SK-N-SH (cell line): ENCODE data around the gene DEPDC1. TPM values are rescaled to one million over a fixed set of nuclear protein-coding genes. Genes with fewer than 3 reads are reported as not detected.

Source experiments
- CTCF ChIA-PET: fragments of 300-600, 350-600 bp; formaldehyde crosslinking; extraction: SDS; loops from one replicate; lab custom pipeline; 2021; lab: Yijun Ruan, JAX
- POLR2A ChIA-PET: fragments of 350-600 bp; sonication (Branson Sonifier 250); formaldehyde crosslinking; extraction: SDS; loops from one replicate; lab custom pipeline; 2020; ENCODE audit warnings: antibody characterized with exemption, inconsistent platforms; lab: Yijun Ruan, JAX
- DNase-seq: peaks from one replicate; pipeline ENCODE4 v3.0.0; 2012
- H2AFZ ChIP-seq: fragments of 200-600 bp; sonication (generic); 2 replicates; pipeline ENCODE4 v1.8.1; 2016; ENCODE audit warnings: antibody characterized with exemption, mild to moderate bottlenecking, low read depth
- H3F3A ChIP-seq: fragments of 200-600 bp; sonication (generic); replicated peaks from 2 replicates; pipeline ENCODE3; 2016; ENCODE audit warnings: antibody characterized with exemption, mild to moderate bottlenecking; ENCODE audit not compliant: insufficient read depth
- H3K27ac ChIP-seq, 2 experiments: fragments of 200-500 bp in 1 of 2; fragments of 200-600 bp in 1 of 2; sonication (Bioruptor generic) in 1 of 2; sonication (generic), shearing (Covaris generic) in 1 of 2; 2 replicates each; pipeline versions ENCODE4 v1.5.1 to v1.6.1; 2014 to 2016; ENCODE audit warnings: low read depth in 2 of 2, inconsistent platforms in 1 of 2, low read length in 1 of 2, mild to moderate bottlenecking in 1 of 2, mixed read lengths in 1 of 2
- H3K27me3 ChIP-seq: fragments of 200-600 bp; sonication (generic), shearing (Covaris generic); 2 replicates; pipeline ENCODE4 v1.6.1; 2016; ENCODE audit warnings: mixed run types; ENCODE audit not compliant: insufficient read depth
- H3K36me3 ChIP-seq, 2 experiments: fragments of 200-500 bp in 1 of 2; fragments of 200-600 bp in 1 of 2; sonication (Bioruptor generic) in 1 of 2; sonication (generic) in 1 of 2; replicated peaks in 1 of 2; 2 replicates each; pipeline versions ENCODE3 to v1.5.1; 2014 to 2016; ENCODE audit warnings: low read length in 1 of 2, mild to moderate bottlenecking in 1 of 2; ENCODE audit not compliant: insufficient read depth in 2 of 2, control insufficient read depth in 1 of 2
- H3K4me1 ChIP-seq, 2 experiments: fragments of 200-500 bp in 1 of 2; fragments of 200-600 bp in 1 of 2; sonication (Bioruptor generic) in 1 of 2; sonication (generic), shearing (Covaris generic) in 1 of 2; 2 replicates each; pipeline versions ENCODE4 v1.5.1 to v1.6.1; 2014 to 2016; ENCODE audit warnings: low read depth in 1 of 2, low read length in 1 of 2, mixed run types in 1 of 2; ENCODE audit not compliant: insufficient read depth in 2 of 2, control insufficient read depth in 1 of 2
- H3K4me2 ChIP-seq: fragments of 200-600 bp; sonication (generic), shearing (Covaris generic); 2 replicates; pipeline ENCODE4 v1.6.1; 2017; ENCODE audit warnings: mixed run types
- H3K4me3 ChIP-seq, 2 experiments: fragments of 200-500 bp in 1 of 2; fragments of 200-600 bp in 1 of 2; sonication (Bioruptor generic) in 1 of 2; sonication (generic), shearing (Covaris generic) in 1 of 2; 2 replicates each; pipeline versions ENCODE4 v1.5.1 to v1.8.1; 2014 to 2016; ENCODE audit warnings: low read depth in 2 of 2, inconsistent platforms in 1 of 2, low read length in 1 of 2, mild to moderate bottlenecking in 1 of 2, mixed read lengths in 1 of 2, moderate library complexity in 1 of 2
- H3K79me2 ChIP-seq: fragments of 200-600 bp; sonication (generic); 2 replicates; pipeline ENCODE4 v1.8.1; 2017; ENCODE audit warnings: mild to moderate bottlenecking; ENCODE audit not compliant: insufficient read depth
- H3K9ac ChIP-seq: fragments of 200-600 bp; sonication (generic); 2 replicates; pipeline ENCODE4 v1.6.1; 2017; ENCODE audit warnings: mixed run types
- H3K9me2 ChIP-seq: fragments of 200-600 bp; sonication (generic); 2 replicates; pipeline ENCODE4 v1.6.1; 2017; ENCODE audit warnings: mixed run types
- H3K9me3 ChIP-seq: fragments of 200-600 bp; sonication (generic); 2 replicates; pipeline ENCODE4 v1.6.1; 2017; ENCODE audit warnings: mixed run types, mild to moderate bottlenecking, moderate library complexity
- H4K20me1 ChIP-seq: fragments of 200-600 bp; sonication (generic); 2 replicates; pipeline ENCODE4 v1.6.1; 2017; ENCODE audit warnings: mild to moderate bottlenecking, mixed run types; ENCODE audit not compliant: insufficient read depth
- ELF1 ChIP-seq: IDR thresholded peaks from 2 replicates; pipeline ENCODE4 v1.4.0; 2012
- EP300 ChIP-seq, 2 experiments: IDR thresholded peaks; 2 replicates each; pipeline versions ENCODE4 v1.4.0 to v1.6.1; 2012; ENCODE audit warnings: borderline replicate concordance in 1 of 2, low read depth in 1 of 2, low read length in 1 of 2
- FOSL2 ChIP-seq: IDR thresholded peaks from 2 replicates; pipeline ENCODE4 v1.4.0; 2012; ENCODE audit warnings: low read depth, mild to moderate bottlenecking, moderate library complexity, borderline replicate concordance
- FOXJ3 ChIP-seq: sonication (generic); formaldehyde crosslinking; IDR thresholded peaks from 2 replicates; pipeline ENCODE4 v1.5.1; 2020; ENCODE audit warnings: mild to moderate bottlenecking, missing genetic modification reagents
- FOXM1 ChIP-seq: IDR thresholded peaks from 2 replicates; pipeline ENCODE4 v1.4.0; 2012; ENCODE audit warnings: low read depth, mild to moderate bottlenecking
- GATA2 ChIP-seq: sonication (generic); formaldehyde crosslinking; IDR thresholded peaks from 2 replicates; pipeline ENCODE4 v1.5.0; 2020; ENCODE audit warnings: mild to moderate bottlenecking, missing genetic modification reagents
- JUND ChIP-seq: IDR thresholded peaks from 2 replicates; pipeline ENCODE4 v1.4.0; 2012
- MXI1 ChIP-seq: IDR thresholded peaks from 2 replicates; pipeline ENCODE4 v1.6.1; 2012; ENCODE audit warnings: mild to moderate bottlenecking, low read depth, low read length, improper control_type of control experiment
- NFIC ChIP-seq: IDR thresholded peaks from 2 replicates; pipeline ENCODE4 v1.4.0; 2012; ENCODE audit warnings: borderline replicate concordance
- RCOR1 ChIP-seq: fragments of 150-350 bp; IDR thresholded peaks from 2 replicates; pipeline ENCODE4 v1.6.1; 2017; ENCODE audit warnings: antibody characterized with exemption, low read length
- RFX5 ChIP-seq: IDR thresholded peaks from 2 replicates; pipeline ENCODE4 v1.6.1; 2012; ENCODE audit warnings: mild to moderate bottlenecking, improper control_type of control experiment, low read length
- RXRA ChIP-seq: IDR thresholded peaks from 2 replicates; pipeline ENCODE4 v1.4.0; 2012; ENCODE audit warnings: low read depth, mild to moderate bottlenecking, borderline replicate concordance
- SIN3A ChIP-seq: IDR thresholded peaks from 2 replicates; pipeline ENCODE4 v1.6.1; 2012; ENCODE audit warnings: low read depth, mild to moderate bottlenecking, low read length, moderate library complexity, borderline replicate concordance
- TAF1 ChIP-seq: IDR thresholded peaks from 2 replicates; pipeline ENCODE4 v1.6.1; 2012; ENCODE audit warnings: low read depth, mild to moderate bottlenecking, low read length, moderate library complexity, borderline replicate concordance
- TCF12 ChIP-seq: IDR thresholded peaks from 2 replicates; pipeline ENCODE4 v1.4.0; 2012
- YY1 ChIP-seq: IDR thresholded peaks from 2 replicates; pipeline ENCODE4 v1.4.0; 2012; ENCODE audit warnings: low read depth, mild to moderate bottlenecking
- WGBS: methylation state at CpG from one replicate; pipeline ENCODE4 v1.1.6; 2017; ENCODE audit warnings: low lambda C conversion rate; 5-methylcytosine and 5-hydroxymethylcytosine counted together
- polyA plus RNA-seq, 3 experiments: library from polyadenylated mRNA; depleted of rRNA; stranded (reverse); fragments of >200 nt; gene quantifications; 2 replicates each; pipeline ENCODE4 v1.2.3, GENCODE V29; 2012
- TF ChIP-seq, protein P1 (sequence below): fragments of 200-600 bp; sonication (generic); IDR thresholded peaks from 2 replicates; pipeline ENCODE4 v1.6.1; 2017; ENCODE audit warnings: antibody characterized with exemption, mild to moderate bottlenecking, moderate library complexity
- TF ChIP-seq, protein P2 (sequence below): IDR thresholded peaks from 2 replicates; pipeline ENCODE4 v1.4.0; 2012; ENCODE audit warnings: low read depth
- TF ChIP-seq, protein P3 (sequence below): fragments of 150-350 bp; IDR thresholded peaks from 2 replicates; pipeline ENCODE4 v1.6.1; 2017; ENCODE audit warnings: antibody characterized with exemption, low read length, low read depth, borderline replicate concordance

DEPDC1 gene
- polyA plus RNA-seq, 1 of the 3 experiments (the other 2 are of a cell fraction), result 3.8 TPM

- Histone ChIP-seq H3K4me2 (no peak overlapping the region), H3K36me3 (no peaks in the 10 kb centered on the region), H3K9me3 (no peaks in the 10 kb centered on the region), H3K9ac (no peak overlapping the region), H3K79me2 (no peaks in the 10 kb centered on the region), H4K20me1 (no peaks in the 10 kb centered on the region), H3K27ac (no peak overlapping the region), H2AFZ (no peak overlapping the region), H3K4me1 (no peaks in the 10 kb centered on the region; a peak in 1 of 4 replicates), H3K9me2 (no peaks in the 10 kb centered on the region), H3F3A (no peaks in the 10 kb centered on the region), H3K27me3 (no peaks in the 10 kb centered on the region), H3K4me3 (no peak overlapping the region)
- POLR2A ChIA-PET, result no interaction called here
- WGBS, result 83% methylated on average over 3 of the region's 3 CpGs
- no peak for DNase-seq
- CTCF ChIA-PET, result interaction anchor here (1.4 kb wide), 1 partner anchor 12 kb away, joined by 3 read pairs; no protein-coding TSS in a partner anchor
- TF ChIP-seq, protein P1, sequence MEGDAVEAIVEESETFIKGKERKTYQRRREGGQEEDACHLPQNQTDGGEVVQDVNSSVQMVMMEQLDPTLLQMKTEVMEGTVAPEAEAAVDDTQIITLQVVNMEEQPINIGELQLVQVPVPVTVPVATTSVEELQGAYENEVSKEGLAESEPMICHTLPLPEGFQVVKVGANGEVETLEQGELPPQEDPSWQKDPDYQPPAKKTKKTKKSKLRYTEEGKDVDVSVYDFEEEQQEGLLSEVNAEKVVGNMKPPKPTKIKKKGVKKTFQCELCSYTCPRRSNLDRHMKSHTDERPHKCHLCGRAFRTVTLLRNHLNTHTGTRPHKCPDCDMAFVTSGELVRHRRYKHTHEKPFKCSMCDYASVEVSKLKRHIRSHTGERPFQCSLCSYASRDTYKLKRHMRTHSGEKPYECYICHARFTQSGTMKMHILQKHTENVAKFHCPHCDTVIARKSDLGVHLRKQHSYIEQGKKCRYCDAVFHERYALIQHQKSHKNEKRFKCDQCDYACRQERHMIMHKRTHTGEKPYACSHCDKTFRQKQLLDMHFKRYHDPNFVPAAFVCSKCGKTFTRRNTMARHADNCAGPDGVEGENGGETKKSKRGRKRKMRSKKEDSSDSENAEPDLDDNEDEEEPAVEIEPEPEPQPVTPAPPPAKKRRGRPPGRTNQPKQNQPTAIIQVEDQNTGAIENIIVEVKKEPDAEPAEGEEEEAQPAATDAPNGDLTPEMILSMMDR, result no peak
- TF ChIP-seq NFIC (no peak), RCOR1 (no peak), FOSL2 (no peak), RXRA (no peak), YY1 (no peak), FOXM1 (no peak), EP300 (IDR thresholded peaks at IDR 0.05; ENCODE audit: borderline replicate concordance in 1 of 2, low read depth in 1 of 2, low read length in 1 of 2) (no peak), FOXJ3 (no peak), MXI1 (no peak), TCF12 (no peak), JUND (no peak), GATA2 (CRISPR knock-in tag) (no peak), ELF1 (no peak), SIN3A (no peak), RFX5 (no peak), TAF1 (no peak)
- TF ChIP-seq, protein P2, sequence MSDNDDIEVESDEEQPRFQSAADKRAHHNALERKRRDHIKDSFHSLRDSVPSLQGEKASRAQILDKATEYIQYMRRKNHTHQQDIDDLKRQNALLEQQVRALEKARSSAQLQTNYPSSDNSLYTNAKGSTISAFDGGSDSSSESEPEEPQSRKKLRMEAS, result no peak
- TF ChIP-seq, protein P3, sequence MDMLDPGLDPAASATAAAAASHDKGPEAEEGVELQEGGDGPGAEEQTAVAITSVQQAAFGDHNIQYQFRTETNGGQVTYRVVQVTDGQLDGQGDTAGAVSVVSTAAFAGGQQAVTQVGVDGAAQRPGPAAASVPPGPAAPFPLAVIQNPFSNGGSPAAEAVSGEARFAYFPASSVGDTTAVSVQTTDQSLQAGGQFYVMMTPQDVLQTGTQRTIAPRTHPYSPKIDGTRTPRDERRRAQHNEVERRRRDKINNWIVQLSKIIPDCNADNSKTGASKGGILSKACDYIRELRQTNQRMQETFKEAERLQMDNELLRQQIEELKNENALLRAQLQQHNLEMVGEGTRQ, result no peak
These were observed 65.8 kb downstream of the DEPDC1 start for GRCh38 chr1:68431076-68431475.
